Brain microvascular endothelial cell (primary cell): ENCODE results near the gene CFAP54.
A peak's percentile ranks its signal among the peaks of the same experiment; 100 is the strongest.

Source experiments
- DNase-seq: peaks from one replicate; pipeline ENCODE4 v3.0.0-alpha.2; 2020
- H3K27ac ChIP-seq: fragments of 250-450 bp; sonication (Bioruptor Pico); 2 replicates; pipeline ENCODE4 v1.5.1; 2020; ENCODE audit warnings: mild to moderate bottlenecking, moderate library complexity
- H3K27me3 ChIP-seq: fragments of 250-450 bp; sonication (Bioruptor Pico); replicated peaks from 2 replicates; pipeline ENCODE4 v1.5.1; 2020; ENCODE audit warnings: mild to moderate bottlenecking
- H3K36me3 ChIP-seq: fragments of 250-450 bp; sonication (Bioruptor Pico); replicated peaks from 2 replicates; pipeline ENCODE4 v1.5.1; 2020; ENCODE audit warnings: mild to moderate bottlenecking
- H3K4me3 ChIP-seq: 2 replicates; pipeline ENCODE4 v1.5.1; 2011; ENCODE audit warnings: low read depth, mild to moderate bottlenecking, control low read depth, low read length, moderate library complexity
- in situ Hi-C: cut with HindIII; loops from 2 replicates; pipeline ENCODE4 v1.10.0; 2017; ENCODE audit warnings: low sequenced_read_pairs, low pct_ligation_motif_present
- TF ChIP-seq, protein P1 (sequence below): IDR thresholded peaks from 2 replicates; pipeline ENCODE4 v1.5.1; 2011; ENCODE audit warnings: low read depth, mild to moderate bottlenecking, moderate library complexity, low read length, control low read depth, inconsistent platforms; ENCODE audit errors: missing control alignments

CFAP54 gene

GRCh38 chr12:96501133-96501761 is 11.9 kb downstream of the CFAP54 start:
- no peaks in the 10 kb centered on the region for H3K27me3 ChIP-seq
- H3K4me3 ChIP-seq, result no peak overlapping the region
- peak overlapping the region; percentile 76 for H3K27ac ChIP-seq
- H3K36me3 ChIP-seq, result no peaks in the 10 kb centered on the region
- DNase-seq, result peak; percentile 53
- TF ChIP-seq, protein P1, sequence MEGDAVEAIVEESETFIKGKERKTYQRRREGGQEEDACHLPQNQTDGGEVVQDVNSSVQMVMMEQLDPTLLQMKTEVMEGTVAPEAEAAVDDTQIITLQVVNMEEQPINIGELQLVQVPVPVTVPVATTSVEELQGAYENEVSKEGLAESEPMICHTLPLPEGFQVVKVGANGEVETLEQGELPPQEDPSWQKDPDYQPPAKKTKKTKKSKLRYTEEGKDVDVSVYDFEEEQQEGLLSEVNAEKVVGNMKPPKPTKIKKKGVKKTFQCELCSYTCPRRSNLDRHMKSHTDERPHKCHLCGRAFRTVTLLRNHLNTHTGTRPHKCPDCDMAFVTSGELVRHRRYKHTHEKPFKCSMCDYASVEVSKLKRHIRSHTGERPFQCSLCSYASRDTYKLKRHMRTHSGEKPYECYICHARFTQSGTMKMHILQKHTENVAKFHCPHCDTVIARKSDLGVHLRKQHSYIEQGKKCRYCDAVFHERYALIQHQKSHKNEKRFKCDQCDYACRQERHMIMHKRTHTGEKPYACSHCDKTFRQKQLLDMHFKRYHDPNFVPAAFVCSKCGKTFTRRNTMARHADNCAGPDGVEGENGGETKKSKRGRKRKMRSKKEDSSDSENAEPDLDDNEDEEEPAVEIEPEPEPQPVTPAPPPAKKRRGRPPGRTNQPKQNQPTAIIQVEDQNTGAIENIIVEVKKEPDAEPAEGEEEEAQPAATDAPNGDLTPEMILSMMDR, result no peak
- in situ Hi-C loops, result loop anchor here (25.0 kb wide), 2 partner anchors 89 to 439 kb away; partner anchors contain the start of gene CDK17

- in situ Hi-C loops, result loop anchor here (25.0 kb wide), 2 partner anchors 90 to 440 kb away; partner anchors contain the start of gene CDK17
- H3K36me3 ChIP-seq, result no peaks in the 10 kb centered on the region
- peak overlapping the region; percentile 76 for H3K27ac ChIP-seq
- H3K4me3 ChIP-seq, result no peak overlapping the region
- H3K27me3 ChIP-seq, result no peaks in the 10 kb centered on the region
- TF ChIP-seq, protein P1, result no peak
- DNase-seq, result no peak
Measured at GRCh38 chr12:96501908-96502307, 12.5 kb downstream of the CFAP54 start.

GRCh38 chr12:96502477-96502876 is 13.1 kb downstream of the CFAP54 start:
- Histone ChIP-seq H3K27me3 (no peaks in the 10 kb centered on the region), H3K36me3 (no peaks in the 10 kb centered on the region), H3K4me3 (no peak overlapping the region), H3K27ac (no peak overlapping the region)
- TF ChIP-seq, protein P1, result no peak
- DNase-seq, result no peak
- in situ Hi-C loops, result loop anchor here (25.0 kb wide), 2 partner anchors 90 to 440 kb away; partner anchors contain the start of gene CDK17

DNA sequence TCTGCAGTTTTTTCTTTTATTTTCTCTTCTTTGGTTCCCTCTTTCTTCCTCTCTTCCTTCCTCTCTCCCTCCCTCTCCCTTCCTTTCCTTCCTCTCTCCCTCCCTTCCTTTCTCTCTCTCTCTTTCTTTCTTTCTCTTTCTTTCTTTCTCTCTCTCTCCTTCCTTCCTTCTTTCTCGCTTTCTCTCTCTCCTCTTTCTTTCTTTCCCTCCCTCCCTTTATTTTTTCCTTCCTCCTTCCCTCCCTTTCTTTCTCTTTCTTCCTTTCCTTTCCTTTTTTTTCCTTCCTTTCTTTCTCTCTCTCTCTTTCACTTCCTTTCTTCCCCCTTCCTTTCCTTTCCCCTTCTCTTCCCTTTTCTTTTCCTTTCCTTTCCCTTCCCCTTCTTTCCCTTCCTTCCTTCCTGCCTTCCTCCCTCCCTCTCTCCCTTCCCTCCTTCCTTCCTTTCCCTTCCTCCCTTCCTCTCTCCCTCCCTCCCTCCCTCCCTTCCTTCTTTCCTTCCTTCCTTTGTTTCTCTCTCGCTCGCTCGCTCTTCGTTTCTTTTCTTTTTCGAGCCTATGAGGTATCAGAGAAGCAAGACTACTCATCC is 13.7 kb downstream of the CFAP54 start:
- Histone ChIP-seq H3K36me3 (no peaks in the 10 kb centered on the region), H3K27me3 (no peaks in the 10 kb centered on the region), H3K4me3 (no peak overlapping the region), H3K27ac (no peak overlapping the region)
- TF ChIP-seq, protein P1, result no peak
- DNase-seq, result no peak
- in situ Hi-C loops, result loop anchor here (25.0 kb wide), 2 partner anchors 91 to 441 kb away; partner anchors contain the start of gene CDK17

- no peaks in the 10 kb centered on the region for H3K27me3 ChIP-seq
- no peak overlapping the region for H3K4me3 ChIP-seq
- in situ Hi-C loops, result loop anchor here (25.0 kb wide), 2 partner anchors 92 to 442 kb away; partner anchors contain the start of gene CDK17
- no peak for DNase-seq
- no peaks in the 10 kb centered on the region for H3K36me3 ChIP-seq
- TF ChIP-seq, protein P1, result no peak
- no peak overlapping the region for H3K27ac ChIP-seq
Measured at GRCh38 chr12:96503976-96504375, 14.6 kb downstream of the CFAP54 start.
